ENCODE measurements around the gene FAM234B. TPM values are rescaled to one million over a fixed set of nuclear protein-coding genes. Genes with fewer than 3 reads are reported as not detected.
"Not testable (repeated sequence)": the region's sequence is repeated elsewhere in the genome, so short reads cannot be mapped to it uniquely, and the experiment has no call there.

Gene FAM234B
- total and polyA plus RNA-seq, 11 donors, result 1.2 to 3.5 (median 2.5) TPM

DNA sequence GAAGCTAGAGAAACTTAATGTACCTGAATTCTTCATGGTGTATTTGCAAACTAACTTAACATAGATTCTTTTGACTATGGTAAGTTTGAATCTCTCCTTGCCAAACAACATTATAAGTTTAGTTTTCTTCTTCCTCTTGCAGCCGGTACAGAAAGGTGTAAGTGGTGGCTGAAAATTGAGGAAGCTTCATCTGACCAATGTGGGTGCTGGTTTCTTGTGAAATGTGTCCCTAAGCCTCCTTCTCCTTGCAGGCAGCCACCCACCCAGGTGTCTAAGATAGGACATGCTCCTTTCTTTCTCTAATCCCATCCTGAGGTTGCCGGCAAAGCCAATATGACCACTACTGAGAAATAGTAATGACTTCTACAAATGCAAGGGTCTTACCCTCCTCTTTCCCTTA, 38.7 kb downstream of the FAM234B start:
- TF ChIP-seq, protein P1, sequence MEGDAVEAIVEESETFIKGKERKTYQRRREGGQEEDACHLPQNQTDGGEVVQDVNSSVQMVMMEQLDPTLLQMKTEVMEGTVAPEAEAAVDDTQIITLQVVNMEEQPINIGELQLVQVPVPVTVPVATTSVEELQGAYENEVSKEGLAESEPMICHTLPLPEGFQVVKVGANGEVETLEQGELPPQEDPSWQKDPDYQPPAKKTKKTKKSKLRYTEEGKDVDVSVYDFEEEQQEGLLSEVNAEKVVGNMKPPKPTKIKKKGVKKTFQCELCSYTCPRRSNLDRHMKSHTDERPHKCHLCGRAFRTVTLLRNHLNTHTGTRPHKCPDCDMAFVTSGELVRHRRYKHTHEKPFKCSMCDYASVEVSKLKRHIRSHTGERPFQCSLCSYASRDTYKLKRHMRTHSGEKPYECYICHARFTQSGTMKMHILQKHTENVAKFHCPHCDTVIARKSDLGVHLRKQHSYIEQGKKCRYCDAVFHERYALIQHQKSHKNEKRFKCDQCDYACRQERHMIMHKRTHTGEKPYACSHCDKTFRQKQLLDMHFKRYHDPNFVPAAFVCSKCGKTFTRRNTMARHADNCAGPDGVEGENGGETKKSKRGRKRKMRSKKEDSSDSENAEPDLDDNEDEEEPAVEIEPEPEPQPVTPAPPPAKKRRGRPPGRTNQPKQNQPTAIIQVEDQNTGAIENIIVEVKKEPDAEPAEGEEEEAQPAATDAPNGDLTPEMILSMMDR (IDR thresholded peaks at IDR 0.05), result no peak
- TF ChIP-seq POLR2A (IDR thresholded peaks at IDR 0.05), result no peak
- 66 to 96% (median 95%) methylated on average over 2 of the region's 2 CpGs for WGBS, 4 donors
- Histone ChIP-seq H3K9me3 (no peaks in the 10 kb centered on the region), H3K36me3 (peaks cover 0 to 30% (median 4%) of the 10 kb centered on the region in 9 donors), H3K27me3 (no peaks in the 10 kb centered on the region), H3K4me1 (no peaks in the 10 kb centered on the region), H3K27ac (no peak overlapping the region), H3K4me3 (no peak overlapping the region)
- DNase-seq (no peak), ATAC-seq (no peak)
- intact Hi-C loops (cut with DNase I), result no loop called here

DNA sequence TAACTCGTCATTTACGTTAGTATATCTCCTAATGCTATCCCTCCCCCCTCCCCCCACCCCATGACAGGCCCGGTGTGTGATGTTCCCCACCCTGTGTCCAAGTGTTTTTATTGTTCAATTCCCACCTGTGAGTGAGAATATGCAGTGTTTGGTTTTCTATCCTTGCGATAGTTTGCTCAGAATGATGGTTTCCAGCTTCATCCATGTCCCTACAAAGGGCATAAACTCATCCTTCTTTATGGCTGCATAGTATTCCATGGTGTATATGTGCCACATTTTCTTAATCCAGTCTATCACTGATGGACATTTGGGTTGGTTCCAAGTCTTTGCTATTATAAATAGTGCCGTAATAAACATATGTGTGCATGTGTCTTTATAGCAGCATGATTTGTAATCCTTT, 39.5 kb downstream of the FAM234B start:
- H3K4me3 ChIP-seq; H3K9me3 ChIP-seq; intact Hi-C loops (cut with DNase I); H3K4me1 ChIP-seq; H3K27me3 ChIP-seq; H3K27ac ChIP-seq; ATAC-seq; DNase-seq: not testable (repeated sequence)
- 94 to 100% (median 94%) methylated on average over 5 of the region's 5 CpGs for WGBS, 4 donors
- H3K36me3 ChIP-seq, result peaks cover 0 to 30% (median 4%) of the 10 kb centered on the region in 9 donors

DNA sequence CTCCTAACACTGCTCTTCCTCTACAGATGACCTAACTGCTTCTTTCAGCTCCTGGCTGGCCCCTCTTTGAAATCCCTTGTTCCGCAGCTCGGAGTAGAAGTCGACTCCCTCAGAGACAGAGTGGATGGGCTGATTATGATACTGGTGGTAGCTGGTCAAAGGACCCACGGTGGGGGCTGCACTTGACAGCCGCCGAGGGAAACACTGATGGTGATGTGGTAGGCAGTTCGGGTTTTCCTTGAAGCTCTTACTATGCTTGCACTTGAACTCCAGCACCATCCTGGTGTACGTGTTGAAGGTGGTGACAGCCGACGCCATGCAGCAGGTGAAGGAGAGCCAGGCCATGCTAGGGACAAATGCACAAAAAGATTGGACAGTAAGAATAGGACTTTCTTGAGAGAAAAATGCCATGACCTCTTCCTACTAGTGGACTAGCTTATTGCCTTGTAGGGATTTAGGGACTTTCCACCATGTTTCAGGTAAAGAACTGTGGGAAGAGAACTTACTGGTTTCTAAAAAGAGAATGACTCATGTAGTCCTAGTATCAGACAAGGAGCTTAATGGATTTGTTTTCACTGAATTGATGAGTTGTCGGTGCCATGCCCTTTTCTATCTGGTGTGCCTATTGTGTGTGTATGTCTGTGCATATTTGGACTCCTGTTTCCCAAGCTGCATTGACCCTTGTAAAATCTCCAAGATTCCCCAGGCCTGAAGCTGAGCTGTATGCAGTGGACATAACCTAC, 40.9 kb downstream of the FAM234B start:
- WGBS, 4 donors, result 86 to 89% (median 87%) methylated on average over 11 of the region's 11 CpGs

DNA sequence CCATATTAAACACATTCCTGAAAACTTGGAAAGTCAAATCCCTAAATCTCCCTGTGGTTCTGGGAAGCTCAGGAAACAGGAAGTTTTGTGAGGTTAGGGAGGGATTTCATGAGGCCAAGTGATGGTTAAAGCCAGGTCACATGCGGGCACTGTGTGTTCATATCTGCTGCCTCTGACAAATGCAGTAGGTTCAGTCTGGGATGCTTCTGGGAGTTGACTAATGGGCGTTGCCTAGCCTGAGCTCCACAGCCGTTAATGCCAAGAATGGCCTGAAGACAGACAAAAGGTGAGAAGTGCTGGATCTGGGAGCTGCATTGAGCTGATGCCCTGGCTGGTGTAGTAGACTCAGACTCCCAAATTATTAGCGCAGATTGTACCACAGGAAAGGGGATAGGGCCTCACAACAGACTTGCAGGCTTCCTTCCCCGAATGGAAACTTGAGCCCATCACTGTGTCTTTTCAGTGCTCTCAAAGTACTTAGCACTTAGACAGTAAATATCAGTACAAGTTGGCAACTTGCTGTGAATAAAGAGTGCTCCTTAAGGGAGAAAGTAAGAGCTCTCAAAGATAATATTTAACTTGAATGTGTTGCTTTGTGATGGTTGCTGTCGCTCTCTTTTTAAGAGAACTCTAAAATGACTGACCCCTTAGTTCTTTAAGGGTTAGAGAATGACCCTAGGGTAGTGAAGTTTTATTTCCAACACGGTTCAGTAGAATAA, 41.9 kb downstream of the FAM234B start:
- no peak overlapping the region for H3K4me3 ChIP-seq
- H3K4me1 ChIP-seq, result no peaks in the 10 kb centered on the region
- H3K36me3 ChIP-seq, result peaks cover 0 to 15% (median 0%) of the 10 kb centered on the region in 9 donors
- TF ChIP-seq, protein P1 (IDR thresholded peaks at IDR 0.05), result no peak
- no peak for TF ChIP-seq POLR2A (IDR thresholded peaks at IDR 0.05)
- H3K9me3 ChIP-seq, result no peaks in the 10 kb centered on the region
- no peak for DNase-seq
- ATAC-seq, result no peak
- intact Hi-C loops (cut with DNase I), result no loop called here
- WGBS, 4 donors, result 74 to 78% (median 76%) methylated on average over 7 of the region's 7 CpGs
- no peak overlapping the region for H3K27ac ChIP-seq
- H3K27me3 ChIP-seq, result no peaks in the 10 kb centered on the region

More for the DNA sequence above, 40.9 kb downstream of the FAM234B start:
- DNase-seq, result no peak
- TF ChIP-seq, protein P1 (IDR thresholded peaks at IDR 0.05), result no peak
- no peak for TF ChIP-seq POLR2A (IDR thresholded peaks at IDR 0.05)
- Histone ChIP-seq H3K27me3 (no peaks in the 10 kb centered on the region), H3K9me3 (no peaks in the 10 kb centered on the region), H3K4me3 (no peak overlapping the region), H3K4me1 (no peaks in the 10 kb centered on the region), H3K27ac (no peak overlapping the region), H3K36me3 (peaks cover 0 to 26% (median 2%) of the 10 kb centered on the region in 9 donors)
- ATAC-seq, result no peak
- intact Hi-C loops (cut with DNase I), result no loop called here
